Fibroblast of upper back skin (primary cell): ENCODE results near the gene VPS26C.
"Not testable (repeated sequence)": the region's sequence is repeated elsewhere in the genome, so short reads cannot be mapped to it uniquely, and the experiment has no call there.

Experiments
- DNase-seq: peaks from one replicate; pipeline ENCODE4 v3.0.0-alpha.2; 2013

The VPS26C gene

GRCh38 chr21:37267269-37268185 lies at the start of gene VPS26C:
VPS26C (minus strand) TSS chr21:37267334; CDS start chr21:37267294, 40 bp downstream.
- DNase-seq, result peak; percentile 99

DNA sequence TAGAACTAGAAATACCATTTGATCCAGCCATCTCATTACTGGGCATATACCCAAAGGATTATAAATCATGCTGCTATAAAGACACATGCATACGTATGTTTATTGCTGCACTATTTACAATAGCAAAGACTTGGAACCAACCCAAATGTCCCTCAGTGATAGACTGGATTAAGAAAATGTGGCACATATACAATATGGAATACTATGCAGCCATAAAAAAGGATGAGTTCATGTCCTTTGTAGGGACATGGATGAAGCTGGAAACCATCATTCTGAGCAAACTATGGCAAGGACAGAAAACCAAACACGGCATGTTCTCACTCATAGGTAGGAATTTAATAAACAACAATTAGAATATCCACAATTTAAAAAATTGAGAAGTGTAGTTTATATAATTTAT lies 48.9 kb upstream of the VPS26C start:
- not testable (repeated sequence) for DNase-seq

DNA sequence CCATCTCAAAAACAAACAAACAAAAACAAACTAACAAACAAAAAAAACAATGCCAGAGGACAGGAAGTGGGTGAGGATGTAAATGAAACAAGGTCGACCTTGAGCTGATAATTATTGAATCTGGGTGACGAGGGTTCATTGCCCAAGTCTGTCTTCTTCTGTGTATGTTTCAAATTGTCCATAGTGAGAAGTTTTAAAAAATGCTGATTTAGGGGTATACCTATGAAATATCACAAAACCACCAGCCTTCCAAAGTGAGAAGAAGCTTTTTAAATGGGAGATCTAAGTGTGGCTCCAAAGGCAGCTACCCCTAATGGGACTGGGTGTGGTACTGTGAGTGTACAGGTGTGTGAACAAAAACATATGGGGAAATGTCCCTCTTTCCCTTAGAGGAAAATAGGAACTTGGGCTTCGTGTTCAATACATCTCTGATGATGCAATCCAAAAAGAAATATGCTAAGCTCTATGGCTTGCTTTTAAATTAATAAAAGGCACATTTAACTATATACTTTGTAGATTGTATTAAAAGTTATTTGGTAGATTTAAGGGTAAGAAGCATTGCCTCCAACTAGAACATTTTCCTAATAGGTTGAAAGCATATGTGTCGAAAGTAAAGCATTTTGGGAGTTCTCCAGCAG lies 33.1 kb upstream of the VPS26C start:
- no peak for DNase-seq

GRCh38 chr21:37297364-37297763 lies 30.2 kb upstream of the VPS26C start:
- peak; percentile 24 for DNase-seq

GRCh38 chr21:37294679-37295078 lies 27.5 kb upstream of the VPS26C start:
- no peak for DNase-seq

DNA sequence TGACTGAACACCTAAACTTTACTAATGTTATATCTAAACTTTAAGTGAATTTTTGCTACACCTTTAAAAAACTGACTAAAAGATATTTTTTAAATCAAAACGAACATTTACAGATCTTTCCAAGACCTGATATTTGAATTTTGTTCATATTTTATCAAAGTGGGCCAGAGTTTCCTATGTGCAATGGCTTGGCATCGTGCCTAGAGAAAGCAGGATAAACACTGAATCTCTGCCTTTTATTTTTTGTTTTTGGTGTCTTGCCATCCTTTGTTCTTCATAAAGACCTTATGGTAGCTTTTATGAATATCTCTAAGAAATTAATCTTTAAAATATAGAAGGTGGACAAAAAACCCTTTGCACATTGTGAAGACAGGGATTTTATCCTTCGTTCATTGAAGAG lies 25.8 kb upstream of the VPS26C start:
- peak; percentile 29 for DNase-seq

DNA sequence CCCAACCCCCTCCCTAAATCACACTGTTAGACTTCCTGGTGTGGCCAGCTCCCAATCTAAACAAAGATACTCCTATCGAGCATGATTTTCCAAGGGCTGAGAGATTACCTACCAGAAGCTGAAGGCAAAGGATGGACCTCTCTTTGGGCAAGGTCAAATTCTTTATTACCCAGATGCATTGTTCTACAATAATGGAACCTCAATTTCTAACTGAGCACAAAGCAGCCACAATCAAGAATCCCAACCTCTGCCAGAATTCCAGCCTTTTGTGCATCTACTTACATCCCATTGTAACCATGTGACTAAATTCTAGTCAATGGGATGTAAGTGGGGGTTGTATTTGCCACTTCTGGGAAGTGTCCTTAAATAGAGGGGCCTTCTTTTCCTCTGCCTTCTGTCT lies 24.9 kb upstream of the VPS26C start:
- DNase-seq, result no peak

- DNase-seq, result not testable (repeated sequence)
Measured at GRCh38 chr21:37283191-37283710, 16.1 kb upstream of the VPS26C start.

DNA sequence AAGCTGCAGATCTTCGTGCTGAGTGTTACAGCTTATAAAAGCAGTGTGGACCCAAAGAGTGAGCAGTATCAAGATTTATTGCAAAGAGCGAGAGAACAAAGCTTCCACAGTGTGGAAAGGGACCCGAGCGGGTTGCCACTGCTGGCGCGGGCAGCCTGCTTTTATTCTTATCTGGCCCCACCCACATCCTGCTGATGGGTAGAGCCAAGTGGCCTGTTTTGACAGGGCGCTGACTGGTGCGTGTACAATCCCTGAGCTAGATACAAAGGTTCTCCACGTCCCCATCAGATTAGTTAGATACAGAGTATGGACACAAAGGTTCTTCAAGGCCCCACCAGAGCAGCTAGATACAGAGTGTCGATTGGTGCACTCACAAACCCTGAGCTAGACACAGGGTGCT lies 15.5 kb upstream of the VPS26C start:
- DNase-seq, result not testable (repeated sequence)

GRCh38 chr21:37281993-37282392 lies 14.9 kb upstream of the VPS26C start:
- DNase-seq, result peak; percentile 4

- DNase-seq, result no peak
Measured at GRCh38 chr21:37281579-37281978, 14.4 kb upstream of the VPS26C start.

GRCh38 chr21:37279271-37279670 lies 12.1 kb upstream of the VPS26C start:
- DNase-seq, result not testable (repeated sequence)

DNA sequence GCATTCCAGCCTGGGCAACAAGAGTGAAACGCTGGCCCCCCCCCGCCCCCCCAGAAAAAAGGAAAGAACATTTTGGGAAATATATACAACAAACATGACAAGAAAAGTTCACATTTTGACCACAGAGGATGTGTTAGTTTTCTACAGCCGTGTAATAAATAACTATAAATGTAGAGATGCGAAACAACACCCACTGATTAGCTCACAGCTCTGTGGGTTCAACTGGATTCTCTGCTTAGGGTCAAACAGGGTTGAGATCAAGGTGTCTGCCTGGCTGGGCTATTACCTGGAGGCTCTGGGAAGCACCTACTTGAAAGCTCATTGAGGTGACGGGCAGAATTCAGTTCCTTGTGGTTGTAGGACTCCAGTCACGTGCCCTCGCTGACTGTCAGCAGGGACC lies 11.1 kb upstream of the VPS26C start:
- DNase-seq, result no peak

DNA sequence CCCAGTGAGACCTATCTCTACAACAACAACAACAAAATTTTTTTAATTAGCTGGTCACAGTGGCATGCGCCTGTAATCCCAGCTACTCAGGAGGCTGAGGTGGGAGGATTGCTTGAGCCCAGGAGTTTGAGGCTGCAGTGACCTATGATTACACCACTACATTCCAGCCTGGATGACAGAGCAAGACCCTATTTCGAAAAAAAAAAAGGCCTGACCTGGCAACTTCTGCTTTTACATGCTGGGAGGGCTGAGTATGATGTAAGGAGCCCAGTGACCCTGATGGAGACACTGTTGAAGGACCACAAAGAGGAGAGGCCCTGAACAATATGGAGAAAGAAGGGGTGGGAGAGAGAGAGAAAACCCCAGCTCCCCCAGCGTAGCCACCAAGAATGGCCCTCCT lies 9.2 kb upstream of the VPS26C start:
- no peak for DNase-seq

- DNase-seq, result no peak
Measured at GRCh38 chr21:37273911-37274690, 7.0 kb upstream of the VPS26C start.

- no peak for DNase-seq
Measured at GRCh38 chr21:37273440-37273839, 6.3 kb upstream of the VPS26C start.

DNA sequence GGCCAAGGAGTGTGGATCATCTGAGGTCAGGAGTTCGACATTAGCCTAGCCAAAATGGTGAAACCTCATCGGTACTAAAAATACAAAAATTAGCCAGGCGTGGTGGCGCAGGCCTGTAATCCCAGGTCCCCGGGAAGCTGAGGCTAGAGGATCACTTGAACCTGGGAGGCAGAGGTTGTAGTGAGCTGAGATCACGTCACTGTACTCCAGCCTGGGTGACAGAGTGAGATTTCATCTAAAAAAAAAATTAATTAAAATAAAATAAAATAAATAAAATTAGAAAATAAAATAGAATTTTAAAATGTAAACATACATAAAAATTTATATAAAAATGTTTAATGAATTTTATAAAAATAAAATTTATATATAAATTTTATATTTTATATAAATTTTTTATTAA lies 5.8 kb upstream of the VPS26C start:
- no peak for DNase-seq

- DNase-seq, result no peak
Measured at GRCh38 chr21:37270576-37271365, 3.6 kb upstream of the VPS26C start.

GRCh38 chr21:37269481-37269880 lies 2.3 kb upstream of the VPS26C start:
- no peak for DNase-seq

GRCh38 chr21:37268186-37268503 lies 1.0 kb upstream of the VPS26C start:
- DNase-seq, result no peak

DNA sequence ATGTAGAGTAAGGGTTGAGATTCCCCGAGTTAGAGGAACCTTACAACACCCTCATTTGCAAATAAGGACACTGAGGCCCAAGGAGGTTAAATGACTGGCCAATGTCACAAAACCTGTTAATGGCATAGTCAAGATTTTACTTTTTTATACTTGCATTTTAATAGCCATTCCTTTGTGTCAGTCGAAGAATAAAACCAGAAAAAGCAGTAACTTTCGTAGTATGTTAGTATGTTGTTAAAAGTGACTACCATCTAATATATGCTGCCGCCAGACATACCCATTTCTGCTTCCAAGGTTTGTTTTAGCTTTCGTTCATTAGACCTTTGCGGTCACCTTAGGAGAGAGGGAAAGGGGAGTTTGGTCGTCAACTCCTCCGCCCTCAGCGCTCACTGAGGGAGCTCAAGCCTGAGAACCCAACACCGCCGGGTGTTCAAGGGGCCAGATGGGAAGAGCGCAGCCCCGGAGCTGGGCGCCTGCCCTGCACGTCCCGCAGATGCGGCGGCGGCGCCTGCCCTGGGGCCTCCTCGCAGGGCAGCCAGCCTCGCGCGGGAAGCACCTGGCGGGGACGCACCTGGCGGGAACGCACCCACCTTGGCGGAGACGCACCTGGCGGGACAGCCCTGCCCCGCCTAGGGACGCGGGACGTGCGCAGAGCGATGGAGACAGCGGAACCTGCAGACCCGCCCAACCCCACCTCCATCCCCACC lies 466 bp downstream of the VPS26C start:
- DNase-seq, result no peak

- no peak for DNase-seq
Measured at GRCh38 chr21:37264808-37265207, 2.3 kb downstream of the VPS26C start.
